IMR-90 (cell line): ENCODE data around the gene RHOF.

ENCODE experiments used
- BHLHE40 ChIP-seq: fragments of 150-350 bp; IDR thresholded peaks from 2 replicates; pipeline ENCODE4 v1.6.1; 2016; ENCODE audit warnings: mild to moderate bottlenecking, low read depth, low read length
- CTCF ChIP-seq: conservative IDR thresholded peaks from 2 replicates; pipeline ENCODE4 v1.5.1; 2012; ENCODE audit warnings: mild to moderate bottlenecking, low read depth, low read length, improper control_type of control experiment
- POLR2A ChIP-seq: IDR thresholded peaks from 2 replicates; pipeline ENCODE4 v1.6.1; 2012; ENCODE audit warnings: mild to moderate bottlenecking, low read depth, low read length
- RFX5 ChIP-seq: IDR thresholded peaks from 2 replicates; pipeline ENCODE4 v1.8.0; 2012; ENCODE audit warnings: low read depth, mild to moderate bottlenecking, low read length, moderate library complexity

GRCh38 chr12:121753844-121754264 lies 39.6 kb downstream of the RHOF start:
- no peak for TF ChIP-seq CTCF
- TF ChIP-seq POLR2A = no peak
- no peak for TF ChIP-seq RFX5
- TF ChIP-seq BHLHE40 = no peak
